Suppressor macrophage (primary cell): ENCODE measurements around the gene MRPL51.
"Not testable (repeated sequence)": the region's sequence is repeated elsewhere in the genome, so short reads cannot be mapped to it uniquely, and the experiment has no call there.

ENCODE experiments used
- DNase-seq, 4 experiments: peaks; one replicate each; pipeline ENCODE4 v3.0.0-alpha.2; 2020 to 2022

The MRPL51 gene

DNA sequence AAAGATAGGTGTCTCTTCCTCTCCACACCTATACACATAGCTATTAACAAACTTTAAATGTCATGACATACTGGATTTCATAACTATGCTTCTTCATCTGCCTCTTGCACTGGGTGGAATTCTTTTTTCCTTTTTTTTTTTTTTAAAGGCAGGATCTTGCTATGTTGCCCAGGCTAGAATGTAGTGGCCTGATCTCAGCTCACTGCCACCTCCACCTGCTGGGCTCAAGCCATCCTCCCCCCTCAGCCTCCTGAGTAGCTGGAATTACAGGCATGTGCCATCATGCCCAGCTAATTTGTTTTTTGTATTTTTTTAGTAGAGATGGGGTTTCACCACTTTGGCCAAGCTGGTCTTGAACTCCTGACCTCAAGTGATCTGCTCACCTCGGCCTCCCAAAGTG lies 4.8 kb downstream of the MRPL51 start:
- no peak for DNase-seq

DNA sequence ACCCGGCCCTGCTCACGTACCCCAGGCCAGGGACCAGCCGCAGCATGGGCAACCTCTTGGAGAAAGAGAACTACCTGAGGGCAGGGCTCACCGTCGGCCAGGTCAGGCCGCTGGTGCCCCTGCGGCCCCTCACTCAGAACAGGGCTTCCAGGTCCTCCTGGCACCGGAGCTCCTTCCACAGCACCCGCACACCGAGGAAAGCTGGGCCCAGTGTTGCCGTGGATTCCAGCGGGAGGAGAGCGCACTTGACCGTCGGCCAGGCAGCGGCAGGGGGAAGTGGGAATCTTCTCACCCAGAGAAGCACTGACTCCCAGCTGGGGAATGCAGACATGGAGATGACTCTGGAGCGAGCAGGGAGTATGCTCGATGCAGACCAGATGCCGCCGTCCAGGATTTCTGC lies 14.6 kb downstream of the MRPL51 start:
- DNase-seq: no peak

DNA sequence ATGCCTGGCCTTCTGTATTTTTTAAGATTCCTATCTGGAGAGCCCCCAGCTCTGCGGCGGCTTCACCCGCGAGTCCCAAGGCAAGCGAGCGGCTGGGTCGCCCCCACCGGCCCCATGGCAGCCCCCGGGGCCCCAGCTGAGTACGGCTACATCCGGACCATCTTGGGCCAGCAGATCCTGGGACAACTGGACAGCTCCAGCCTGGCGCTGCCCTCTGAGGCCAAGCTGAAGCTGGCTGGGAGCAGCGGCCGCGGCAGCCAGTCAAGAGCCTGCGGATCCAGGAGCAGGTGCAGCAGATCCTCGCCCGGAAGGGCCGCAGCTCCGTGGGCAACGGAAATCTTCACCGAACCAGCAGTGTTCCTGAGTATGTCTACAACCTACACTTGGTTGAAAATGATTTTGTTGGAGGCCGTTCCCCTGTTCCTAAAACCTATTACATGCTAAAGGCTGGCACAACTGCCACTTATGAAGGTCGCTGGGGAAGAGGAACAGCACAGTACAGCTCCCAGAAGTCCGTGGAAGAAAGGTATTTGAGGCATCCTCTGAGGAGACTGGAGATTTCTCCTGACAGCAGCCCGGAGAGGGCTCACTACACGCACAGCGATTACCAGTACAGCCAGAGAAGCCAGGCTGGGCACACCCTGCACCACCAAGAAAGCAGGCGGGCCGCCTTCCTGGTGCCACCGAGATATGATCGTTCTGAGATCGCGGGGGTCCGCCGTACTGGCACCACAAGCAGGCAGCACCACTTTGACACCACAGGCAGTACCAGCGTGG lies 15.3 kb downstream of the MRPL51 start:
- DNase-seq: not testable (repeated sequence)

DNA sequence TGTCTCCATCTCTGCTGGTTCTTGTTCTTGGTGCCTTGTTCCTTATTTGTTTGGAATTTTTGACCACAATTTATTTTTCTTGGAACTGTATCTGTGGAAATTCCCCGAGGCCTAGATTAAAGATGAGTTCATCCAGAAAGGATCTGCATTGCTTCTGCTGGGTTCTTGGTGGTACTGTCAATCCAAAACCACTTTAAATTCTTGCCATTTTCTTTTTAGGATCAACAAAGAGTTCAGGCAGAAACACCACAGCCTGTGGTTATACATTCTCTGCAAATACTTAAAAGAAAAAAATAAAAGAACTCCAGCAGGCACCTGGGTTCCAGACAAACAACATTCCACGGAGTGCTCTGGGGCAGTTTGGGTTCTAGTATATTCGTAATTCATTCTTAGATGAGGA lies 16.6 kb downstream of the MRPL51 start:
- DNase-seq: no peak

DNA sequence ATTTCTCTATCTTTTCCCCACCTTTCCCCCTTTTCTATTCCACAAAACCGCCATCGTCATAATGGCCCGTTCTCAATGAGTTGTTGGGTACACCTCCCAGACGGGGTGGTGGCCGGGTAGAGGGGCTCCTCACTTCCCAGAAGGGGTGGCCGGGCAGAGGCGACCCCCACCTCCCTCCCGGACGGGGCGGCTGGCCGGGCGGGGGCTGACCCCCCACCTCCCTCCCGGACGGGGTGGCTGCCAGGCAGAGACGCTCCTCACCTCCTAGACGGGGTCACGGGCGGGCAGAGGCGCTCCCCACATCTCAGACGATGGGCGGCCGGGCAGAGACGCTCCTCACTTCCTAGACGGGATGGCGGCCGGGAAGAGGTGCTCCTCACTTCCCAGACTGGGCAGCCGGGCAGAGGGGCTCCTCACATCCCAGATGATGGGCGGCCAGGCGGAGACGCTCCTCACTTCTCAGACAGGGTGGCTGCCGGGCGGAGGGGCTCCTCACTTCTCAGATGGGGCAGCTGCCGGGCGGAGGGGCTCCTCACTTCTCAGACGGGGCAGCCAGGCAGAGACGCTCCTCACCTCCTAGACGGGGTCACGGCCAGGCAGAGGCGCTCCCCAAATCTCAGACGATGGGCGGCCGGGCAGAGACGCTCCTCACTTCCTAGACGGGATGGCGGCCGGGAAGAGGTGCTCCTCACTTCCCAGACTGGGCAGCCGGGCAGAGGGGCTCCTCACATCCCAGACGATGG lies 17.7 kb downstream of the MRPL51 start:
- not testable (repeated sequence) for DNase-seq

DNA sequence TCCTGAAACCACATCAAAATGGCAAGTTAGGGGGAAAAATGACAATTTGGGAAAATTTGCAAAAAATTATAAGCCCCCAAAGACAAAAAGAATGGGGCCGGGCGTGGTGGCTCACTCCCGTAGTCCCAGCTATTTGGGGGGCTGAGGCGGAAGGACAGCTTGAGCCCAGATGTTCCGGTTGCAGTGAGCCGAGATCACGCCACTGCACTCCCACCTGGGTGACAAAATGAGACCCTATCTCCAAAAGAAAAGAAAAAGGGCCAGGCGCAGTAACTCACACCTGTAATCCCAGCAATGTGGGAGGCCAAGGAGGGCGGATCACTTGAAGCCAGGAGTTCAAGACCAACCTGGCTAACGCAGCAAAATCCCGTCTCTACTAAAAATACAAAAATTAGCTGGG lies 20.6 kb downstream of the MRPL51 start:
- no peak for DNase-seq

DNA sequence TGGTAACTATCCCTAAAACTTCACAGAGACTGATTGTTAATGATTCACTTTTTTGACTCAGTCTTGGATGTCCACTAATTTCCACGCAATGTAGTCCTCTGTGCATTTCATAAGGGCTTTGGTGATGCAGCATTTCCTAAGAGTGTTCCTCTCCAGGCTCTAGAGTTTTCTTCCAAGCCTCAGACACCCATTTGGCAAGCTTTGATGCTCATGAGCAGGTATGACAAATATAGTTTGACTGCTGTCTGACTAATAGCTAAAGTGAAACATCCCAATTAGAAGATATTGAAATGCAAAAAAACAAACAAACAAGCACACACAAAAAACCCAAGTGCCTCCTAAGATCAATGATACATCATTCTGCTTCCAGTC lies 21.1 kb downstream of the MRPL51 start:
- DNase-seq: peak; percentile 35 to 70 (median 44)

DNA sequence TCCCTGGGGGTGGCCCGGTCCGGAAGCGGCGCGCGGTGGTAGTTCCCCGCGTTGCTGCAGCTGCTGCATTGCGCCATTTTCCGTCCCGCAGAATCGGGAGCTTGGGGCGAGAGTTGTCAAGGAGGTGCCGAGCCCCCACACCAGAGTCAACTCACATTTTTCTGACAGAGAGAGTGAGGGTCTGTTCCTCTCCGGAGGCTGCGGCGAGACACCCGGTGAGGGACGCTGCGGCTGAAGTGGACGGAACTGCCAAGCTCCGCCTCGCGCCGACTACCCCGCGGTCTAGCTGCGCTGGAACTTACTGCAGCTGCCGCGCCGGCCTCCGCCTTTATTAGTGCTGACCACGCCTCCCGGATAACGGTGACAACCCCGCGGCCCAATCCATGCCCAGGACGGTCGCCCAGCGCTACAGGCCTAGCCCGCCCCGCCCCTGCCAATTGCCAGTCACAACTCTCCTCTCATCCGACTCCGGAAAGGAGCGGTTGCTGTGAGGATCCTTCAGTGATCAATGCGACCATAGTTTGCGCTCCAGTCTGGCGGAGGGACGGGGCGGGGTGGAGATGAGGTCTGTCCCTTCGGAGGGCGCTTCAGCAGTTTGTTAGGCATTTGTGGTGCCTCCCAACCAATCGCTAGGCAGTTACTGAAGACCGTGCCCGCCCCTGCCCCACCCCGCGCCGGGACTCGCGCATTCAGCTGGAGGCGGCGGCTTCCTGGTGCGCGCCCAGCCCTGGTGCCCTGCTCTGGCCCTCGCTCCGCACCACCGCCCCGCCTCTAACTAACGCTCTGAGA lies 22.5 kb downstream of the MRPL51 start, which contains the start of gene VAMP1:
Gene VAMP1 (minus strand): TSS at position 303 of the 789 bp plus-strand sequence. CDS start 146 bp downstream, at position 157.
- DNase-seq: peak; percentile 97 to 98 (median 98)

DNA sequence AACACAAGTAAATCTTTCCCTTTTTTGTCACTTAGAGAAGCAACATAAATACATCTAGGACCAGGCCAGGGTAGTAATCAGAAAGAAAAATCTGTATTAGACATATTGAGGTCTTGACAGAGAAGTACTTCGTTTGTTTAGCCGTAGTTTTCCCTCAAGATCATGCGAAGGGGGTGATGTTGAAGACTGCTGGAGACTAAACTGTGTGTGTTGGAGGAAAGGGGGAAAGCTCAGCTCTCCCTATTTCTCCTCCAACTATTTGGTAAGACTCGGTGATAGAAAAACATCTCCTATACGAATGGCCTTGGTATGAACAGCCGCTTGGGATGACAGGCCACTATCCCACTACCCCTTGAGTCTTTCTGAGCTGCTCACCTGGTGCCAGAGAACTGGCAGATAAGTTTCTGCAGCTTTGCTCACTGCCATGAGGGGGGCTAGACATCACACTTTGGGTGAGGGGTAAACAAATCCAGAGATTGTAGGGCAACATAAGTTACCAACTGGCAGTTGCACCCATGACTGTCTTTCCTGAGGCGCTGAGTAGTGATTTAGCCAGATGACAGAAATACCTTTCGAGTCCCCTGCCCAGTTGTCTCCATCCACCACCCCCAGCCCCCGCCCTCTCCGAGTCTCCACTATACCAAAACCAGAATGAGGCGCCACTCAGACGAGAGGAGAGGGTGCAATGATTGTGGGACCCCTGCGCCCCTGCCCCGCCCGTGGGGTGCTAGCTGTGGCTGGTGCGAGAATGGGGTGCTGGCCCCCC lies 23.3 kb downstream of the MRPL51 start:
- no peak for DNase-seq

DNA sequence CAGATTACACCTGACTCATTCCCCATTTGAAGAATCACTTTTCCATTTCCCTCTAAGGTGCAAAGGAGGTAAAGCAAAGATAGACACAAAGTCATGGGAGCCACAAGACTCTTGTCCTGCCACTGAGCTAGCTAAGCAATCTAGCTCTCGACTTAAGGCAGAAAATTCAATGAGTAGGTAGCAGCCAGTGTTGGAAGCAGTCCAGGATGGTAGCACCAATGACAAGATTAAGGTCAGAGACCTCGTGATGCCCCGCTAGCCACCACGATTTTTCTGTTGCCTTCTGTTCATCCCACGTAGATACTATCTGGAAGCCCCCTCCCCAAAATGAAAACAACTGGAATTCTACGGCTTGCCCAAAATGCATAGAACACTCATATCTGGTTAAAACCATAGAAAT lies 24.0 kb downstream of the MRPL51 start:
- DNase-seq: no peak

DNA sequence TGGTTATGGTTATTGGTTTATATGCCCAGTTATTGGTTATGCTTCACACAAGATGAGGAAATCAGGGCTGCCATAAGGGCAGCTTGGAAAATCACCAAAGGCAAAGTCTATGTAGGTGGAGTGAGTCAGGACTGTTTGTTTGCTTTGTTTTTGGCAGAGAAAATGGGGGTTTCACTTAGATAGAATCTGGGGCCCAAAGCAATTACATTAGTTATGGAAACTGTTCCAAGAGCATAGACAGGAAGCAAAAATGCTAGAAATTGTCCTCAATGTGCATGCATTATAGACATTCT lies 24.8 kb downstream of the MRPL51 start:
- peak in 2 of 4 experiments; percentile 22 to 36 for DNase-seq

DNA sequence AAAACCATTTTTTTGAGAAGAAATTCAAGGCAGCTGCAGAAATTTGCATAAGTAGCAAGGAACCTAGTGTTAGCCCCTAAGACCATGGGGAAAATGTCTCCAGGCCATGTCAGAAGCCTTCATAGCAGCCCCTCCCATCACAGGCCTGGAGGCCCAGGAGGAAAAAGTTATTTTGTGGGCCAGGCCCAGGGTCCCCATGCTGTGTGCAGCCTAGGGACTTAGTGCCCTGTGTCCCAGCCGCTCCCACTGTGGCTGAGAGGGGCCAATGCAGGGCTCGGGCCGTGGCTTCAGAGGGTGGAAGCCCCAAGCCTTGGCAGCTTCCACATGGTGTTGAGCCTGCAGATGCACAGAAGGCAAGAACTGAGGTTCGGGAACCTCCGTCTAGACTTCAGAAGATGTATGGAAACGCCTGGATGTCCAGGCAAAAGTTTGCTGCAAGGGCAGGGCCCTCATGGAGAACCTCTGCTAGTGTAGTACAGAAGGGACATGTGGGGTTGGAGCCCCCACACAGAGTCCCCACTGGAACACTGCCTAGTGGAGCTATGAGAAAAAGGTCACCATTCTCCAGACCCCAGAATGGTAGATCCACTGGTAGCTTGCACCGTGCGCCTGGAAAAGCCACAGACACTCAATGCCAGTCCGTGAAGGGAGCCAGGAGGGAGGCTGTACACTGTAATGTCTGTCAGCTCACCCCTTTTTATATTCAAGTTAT lies 25.3 kb downstream of the MRPL51 start:
- not testable (repeated sequence) for DNase-seq

DNA sequence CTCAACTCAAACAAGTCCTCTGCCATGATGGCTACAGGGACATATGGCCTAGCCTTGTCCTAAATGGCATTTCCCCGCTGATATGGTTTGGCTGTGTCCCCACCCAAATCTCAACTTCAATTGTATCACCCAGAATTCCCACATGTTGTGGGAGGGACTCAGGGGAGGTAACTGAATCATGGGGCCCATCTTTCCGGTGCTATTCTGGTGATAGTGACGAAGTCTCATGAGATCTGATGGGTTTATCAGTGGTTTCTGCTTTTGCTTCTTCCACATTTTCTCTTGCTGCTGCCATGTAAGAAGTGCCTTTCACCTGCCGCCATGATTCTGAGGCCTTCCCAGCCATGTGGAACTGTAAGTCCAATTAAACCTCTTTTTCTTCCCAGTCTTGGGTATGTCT lies 26.3 kb downstream of the MRPL51 start:
- DNase-seq: peak in 1 of 4 experiments; percentile 20

DNA sequence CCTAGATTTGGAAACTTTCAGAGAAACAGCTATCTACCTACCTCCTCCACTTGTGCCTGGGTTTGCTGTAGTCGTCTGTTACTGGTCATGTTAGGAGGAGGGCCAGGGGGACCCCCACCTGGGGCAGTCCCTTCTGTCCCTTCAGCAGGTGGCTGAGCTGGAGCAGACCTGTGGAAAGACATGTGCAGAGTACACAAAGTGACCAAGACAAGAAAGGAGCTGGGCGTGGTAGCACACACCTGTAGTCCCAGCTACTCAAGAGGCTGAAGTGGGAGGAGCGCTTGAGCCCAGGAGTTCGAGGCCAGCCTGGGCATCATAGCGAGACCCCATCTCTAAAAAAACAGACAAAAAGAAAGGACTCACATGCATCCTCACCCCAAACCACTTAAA lies 26.9 kb downstream of the MRPL51 start:
- DNase-seq: no peak

DNA sequence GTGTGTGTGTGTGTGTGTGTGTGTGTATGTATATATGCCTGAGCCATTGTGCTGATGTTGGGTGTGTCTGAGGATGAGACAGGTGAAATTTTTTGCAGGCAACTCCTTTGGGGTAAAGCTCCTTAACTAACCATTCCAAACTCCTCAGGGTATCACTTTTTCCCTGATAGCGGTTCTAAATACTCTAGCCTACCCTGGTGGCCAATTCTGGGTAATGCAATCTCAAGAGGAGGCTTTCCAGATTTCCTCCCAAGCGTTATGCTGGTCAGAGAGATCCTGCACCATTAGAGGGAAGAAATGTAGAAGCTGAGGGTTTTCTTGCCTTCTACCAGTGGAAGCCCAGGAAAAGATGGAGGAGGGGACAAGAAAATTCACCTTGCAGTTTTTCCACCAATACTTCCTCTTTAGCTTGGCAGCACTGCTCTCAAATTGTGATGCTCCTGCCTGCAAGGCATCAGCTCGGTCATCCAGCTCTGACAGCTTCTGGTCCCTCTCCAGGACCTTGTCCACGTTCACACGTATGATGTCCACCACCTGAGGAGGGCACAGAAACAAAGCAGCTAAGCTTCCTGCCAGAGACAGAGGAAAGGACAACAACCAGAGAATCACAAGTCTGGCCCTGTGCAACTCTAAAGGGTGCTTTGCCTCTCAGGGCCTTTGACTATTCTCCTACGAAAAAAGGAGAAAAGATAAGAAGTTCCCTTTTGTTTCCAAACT lies 27.4 kb downstream of the MRPL51 start:
- DNase-seq: peak; percentile 73 to 83 (median 78)

DNA sequence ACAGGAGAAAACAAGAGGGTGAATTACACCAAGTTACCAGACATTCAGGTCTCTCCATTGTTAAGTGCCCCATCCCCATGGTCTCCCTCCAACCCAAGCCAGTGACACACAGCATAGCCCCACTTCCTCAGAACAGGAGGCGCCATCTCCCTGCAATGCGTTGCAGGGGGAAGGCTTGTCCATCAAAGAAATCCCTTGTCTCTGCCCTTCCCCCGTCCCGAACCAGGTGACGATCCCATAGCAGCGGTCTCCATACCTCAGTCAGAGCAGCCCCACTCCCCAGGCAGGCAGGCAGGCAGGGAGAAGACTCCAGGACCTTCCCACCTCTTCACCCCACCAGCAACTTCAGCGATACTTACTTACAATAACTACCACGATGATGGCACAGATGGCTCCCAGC lies 28.5 kb downstream of the MRPL51 start:
- no peak for DNase-seq

DNA sequence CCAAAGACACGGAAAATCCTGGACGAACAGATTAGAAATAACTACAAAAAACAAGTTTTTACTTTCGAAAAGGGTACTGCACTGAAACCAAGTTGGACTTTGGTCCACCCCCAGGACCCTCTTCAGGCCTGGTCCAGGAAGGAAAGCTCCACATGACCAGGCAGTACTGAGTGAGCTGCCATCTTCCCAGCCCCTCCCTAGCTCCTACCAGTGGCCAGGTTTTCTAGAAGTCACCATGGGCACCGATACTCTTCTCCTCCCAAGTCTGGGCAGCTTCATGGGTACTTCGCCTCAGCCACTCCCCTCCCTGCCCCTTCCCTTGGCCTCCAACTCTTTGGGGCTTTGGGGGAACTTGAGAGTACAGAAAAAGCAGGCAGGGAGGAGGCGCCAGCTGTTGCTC lies 29.2 kb downstream of the MRPL51 start:
- DNase-seq: no peak

DNA sequence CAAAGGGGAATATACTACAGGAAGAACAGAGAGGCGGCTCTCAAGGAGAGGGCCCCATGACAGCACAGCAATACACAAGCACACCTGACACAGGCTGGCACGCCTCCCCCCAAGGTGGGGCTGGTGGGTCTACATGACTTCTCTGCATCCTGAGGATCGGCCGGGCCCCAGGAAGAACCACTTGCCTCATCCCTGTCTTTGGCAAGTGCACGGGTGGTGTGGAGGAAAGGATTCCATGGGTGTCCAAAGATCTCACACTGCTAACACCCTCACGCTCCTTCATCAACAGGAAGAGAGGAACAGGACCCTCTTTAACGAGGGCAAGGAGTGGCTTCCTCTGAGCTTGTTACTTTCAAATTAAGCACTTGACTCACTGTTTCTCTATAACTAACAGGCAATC lies 29.8 kb downstream of the MRPL51 start:
- no peak for DNase-seq

DNA sequence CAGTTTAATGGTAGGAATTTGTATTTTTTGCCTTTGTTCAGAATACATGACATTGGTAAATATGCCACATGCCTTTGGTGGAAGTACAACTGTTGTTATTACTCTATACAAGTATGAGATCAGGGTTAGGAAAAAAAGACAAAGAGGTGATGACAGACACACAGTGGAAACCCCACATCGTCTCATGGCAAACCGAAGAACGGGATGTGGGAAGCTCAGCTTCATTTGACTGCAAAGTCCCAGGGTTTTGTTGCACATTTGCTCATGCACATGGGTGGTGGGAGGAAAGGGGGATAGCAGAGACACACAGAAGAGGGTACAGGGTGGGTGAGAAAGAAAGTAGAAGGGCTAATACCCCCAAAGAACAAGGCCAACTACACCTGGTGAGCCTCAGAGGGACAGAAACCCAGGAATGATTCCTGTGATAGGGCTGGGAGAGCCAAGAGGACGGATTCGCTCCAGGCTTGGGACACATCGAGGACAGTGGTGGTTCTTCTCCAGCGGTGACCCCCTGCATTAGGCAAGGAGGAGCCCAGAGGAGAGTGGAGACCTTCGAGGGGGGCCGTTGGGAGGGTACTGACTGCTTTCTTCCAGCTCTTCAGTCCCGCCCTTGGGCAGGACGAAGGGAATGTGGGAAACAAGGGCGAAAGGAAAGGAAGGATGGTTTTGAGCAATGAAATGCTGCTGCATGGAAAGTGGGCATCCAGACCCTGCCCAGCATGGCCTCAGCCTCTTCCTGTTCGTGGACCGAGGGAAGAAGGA lies 30.6 kb downstream of the MRPL51 start:
- DNase-seq: peak in 3 of 4 experiments; percentile 67 to 83 (median 70)
